Right cardiac atrium (tissue), 5 donors: ENCODE measurements around the gene MDM2. TPM values are rescaled to one million over a fixed set of nuclear protein-coding genes. Genes with fewer than 3 reads are reported as not detected.
"Not testable (repeated sequence)": the region's sequence is repeated elsewhere in the genome, so short reads cannot be mapped to it uniquely, and the experiment has no call there.

Experiments
- ATAC-seq, 2 donors: fragments of 200-7000 bp; cut with Tn5 transposase; one replicate each; pipeline versions ENCODE4 v1.8.0 to v1.9.1; 2020; ENCODE audit warnings: moderate library complexity in 2 of 2, mild to moderate bottlenecking in 1 of 2
- DNase-seq, 3 donors: peaks; one replicate each; pipeline ENCODE4 v3.0.0-alpha.2; 2020
- H3K27ac ChIP-seq: one replicate; pipeline ENCODE4 v1.5.1; 2013; ENCODE audit warnings: mild to moderate bottlenecking, low read length, control low read depth, moderate library complexity
- H3K27me3 ChIP-seq: one replicate; pipeline ENCODE4 v1.6.1; 2013; ENCODE audit not compliant: control insufficient read depth, insufficient read depth
- H3K4me1 ChIP-seq: one replicate; pipeline ENCODE4 v1.6.1; 2013; ENCODE audit warnings: low read length; ENCODE audit not compliant: control insufficient read depth, insufficient read depth
- H3K4me3 ChIP-seq: one replicate; pipeline ENCODE4 v1.5.1; 2013; ENCODE audit warnings: low read length, control low read depth
- H3K9me3 ChIP-seq: one replicate; pipeline ENCODE4 v1.6.1; 2013; ENCODE audit warnings: low read length; ENCODE audit not compliant: control insufficient read depth
- WGBS: extraction: QIAGEN DNeasy Blood & Tissue Kit; methylation state at CpG from one replicate; pipeline ENCODE4 v1.1.7; 2013; 5-methylcytosine and 5-hydroxymethylcytosine counted together
- intact Hi-C, 4 donors: fragments of 100-400 bp; cut with DNase I; formaldehyde crosslinking; loops; one replicate each; pipeline versions ENCODE4 v1.11.0 to v1.14.0; 2022 to 2023
- polyA plus RNA-seq: library from polyadenylated mRNA; stranded (reverse); fragments of 200-250 nt; gene quantifications from one replicate; pipeline ENCODE4 v1.2.3, GENCODE V29; 2013
- total RNA-seq, 4 donors: library from RNA; stranded (reverse); fragmentation: NEBNext Ultra II Directional; extraction: Animal tissue kit (Norgen Biotek cat#: 25700); gene quantifications; one replicate each; pipeline ENCODE4 v1.2.1, GENCODE V29; 2021
- donor health status: healthy with polysubstance abuse.
- donor health status: DM: no; HTN: yes; CAD: no.
- donor health status: DM: no; HTN: no; CAD: no.
- donor health status: DM: no; HTN: yes; CAD: no; lungs with severe emphysema.
- donor health status: DM: yes; HTN: yes; CAD: no.

MDM2 gene
- total and polyA plus RNA-seq, 5 donors: 19.6 to 60.8 (median 48.2) TPM

GRCh38 chr12:68831751-68832503 lies 23.9 kb downstream of the MDM2 start:
- no peak for ATAC-seq
- H3K27ac ChIP-seq: no peak overlapping the region
- H3K9me3 ChIP-seq: no peaks in the 10 kb centered on the region
- no peaks in the 10 kb centered on the region for H3K27me3 ChIP-seq
- no peak for DNase-seq
- no peaks in the 10 kb centered on the region for H3K4me1 ChIP-seq
- intact Hi-C loops: no loop called here
- WGBS: 94% methylated on average over 14 of the region's 14 CpGs
- H3K4me3 ChIP-seq: no peak overlapping the region

GRCh38 chr12:68832504-68832867 lies 24.5 kb downstream of the MDM2 start:
- DNase-seq: no peak
- WGBS: 98% methylated on average over 4 of the region's 4 CpGs
- intact Hi-C loops: no loop called here
- H3K27me3 ChIP-seq: no peaks in the 10 kb centered on the region
- no peak for ATAC-seq
- H3K9me3 ChIP-seq: no peaks in the 10 kb centered on the region
- no peaks in the 10 kb centered on the region for H3K4me1 ChIP-seq
- no peak overlapping the region for H3K4me3 ChIP-seq
- H3K27ac ChIP-seq: no peak overlapping the region

DNA sequence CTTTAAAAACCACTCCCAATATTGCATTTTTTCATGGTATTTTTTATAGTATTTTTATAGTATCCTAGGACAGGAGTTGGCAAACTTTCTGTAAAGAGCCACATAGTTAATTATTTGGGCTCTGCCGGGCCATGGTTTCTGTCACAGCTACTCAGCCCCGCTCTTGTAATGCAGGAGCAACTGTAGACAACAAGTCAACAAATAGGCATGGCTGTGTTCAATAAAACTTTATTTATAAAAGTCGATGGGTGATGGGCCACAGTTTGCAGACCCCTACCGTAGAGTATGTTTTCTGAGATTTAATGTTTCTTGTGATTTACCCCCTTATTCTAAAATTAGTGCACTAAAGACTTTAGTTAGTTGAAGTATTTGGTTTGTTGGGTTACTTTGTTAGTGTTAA lies 25.5 kb downstream of the MDM2 start:
- Histone ChIP-seq H3K27ac (no peak overlapping the region), H3K4me1 (no peaks in the 10 kb centered on the region), H3K9me3 (no peaks in the 10 kb centered on the region), H3K27me3 (no peaks in the 10 kb centered on the region), H3K4me3 (no peak overlapping the region)
- WGBS: 96% methylated on average over 4 of the region's 4 CpGs
- DNase-seq (no peak), ATAC-seq (no peak)
- intact Hi-C loops: no loop called here

GRCh38 chr12:68835333-68835908 lies 27.4 kb downstream of the MDM2 start:
- peak; percentile 36 to 50 for ATAC-seq

DNA sequence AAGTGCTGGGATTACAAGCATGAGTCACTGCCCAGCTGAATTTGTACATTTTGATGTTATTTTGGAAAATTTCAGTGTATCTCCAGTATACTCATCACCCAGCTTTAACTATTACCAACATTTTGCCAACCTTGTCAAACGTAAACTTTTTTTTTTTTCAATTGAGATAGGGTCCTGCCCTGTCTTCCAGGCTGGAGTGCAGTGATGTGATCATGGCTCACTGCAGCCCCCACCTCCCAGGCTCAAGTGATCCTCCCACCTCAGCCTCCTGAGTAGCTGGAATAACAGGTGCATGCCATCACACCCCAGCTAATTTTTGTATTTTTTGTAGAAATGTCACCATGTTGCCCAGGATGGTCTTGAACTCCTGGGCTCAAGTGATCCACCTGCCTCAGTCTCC lies 29.2 kb downstream of the MDM2 start:
- Histone ChIP-seq H3K4me1 (no peaks in the 10 kb centered on the region), H3K9me3 (no peaks in the 10 kb centered on the region), H3K27ac (no peak overlapping the region), H3K4me3 (no peak overlapping the region), H3K27me3 (no peaks in the 10 kb centered on the region)
- DNase-seq: no peak
- 89% methylated on average over 1 of the region's 1 CpG for WGBS
- no peak for ATAC-seq
- intact Hi-C loops: no loop called here

More at GRCh38 chr12:68835333-68835908, 27.4 kb downstream of the MDM2 start:
- H3K9me3 ChIP-seq: no peaks in the 10 kb centered on the region
- peak overlapping the region; percentile 45 for H3K27ac ChIP-seq
- H3K27me3 ChIP-seq: no peaks in the 10 kb centered on the region
- intact Hi-C loops: no loop called here
- H3K4me1 ChIP-seq: no peaks in the 10 kb centered on the region
- H3K4me3 ChIP-seq: no peak overlapping the region
- no peak for DNase-seq
- WGBS: 45% methylated on average over 10 of the region's 10 CpGs

GRCh38 chr12:68838046-68838886 lies 30.3 kb downstream of the MDM2 start:
- intact Hi-C loops: no loop called here
- 84% methylated on average over 5 of the region's 5 CpGs for WGBS
- DNase-seq: no peak

DNA sequence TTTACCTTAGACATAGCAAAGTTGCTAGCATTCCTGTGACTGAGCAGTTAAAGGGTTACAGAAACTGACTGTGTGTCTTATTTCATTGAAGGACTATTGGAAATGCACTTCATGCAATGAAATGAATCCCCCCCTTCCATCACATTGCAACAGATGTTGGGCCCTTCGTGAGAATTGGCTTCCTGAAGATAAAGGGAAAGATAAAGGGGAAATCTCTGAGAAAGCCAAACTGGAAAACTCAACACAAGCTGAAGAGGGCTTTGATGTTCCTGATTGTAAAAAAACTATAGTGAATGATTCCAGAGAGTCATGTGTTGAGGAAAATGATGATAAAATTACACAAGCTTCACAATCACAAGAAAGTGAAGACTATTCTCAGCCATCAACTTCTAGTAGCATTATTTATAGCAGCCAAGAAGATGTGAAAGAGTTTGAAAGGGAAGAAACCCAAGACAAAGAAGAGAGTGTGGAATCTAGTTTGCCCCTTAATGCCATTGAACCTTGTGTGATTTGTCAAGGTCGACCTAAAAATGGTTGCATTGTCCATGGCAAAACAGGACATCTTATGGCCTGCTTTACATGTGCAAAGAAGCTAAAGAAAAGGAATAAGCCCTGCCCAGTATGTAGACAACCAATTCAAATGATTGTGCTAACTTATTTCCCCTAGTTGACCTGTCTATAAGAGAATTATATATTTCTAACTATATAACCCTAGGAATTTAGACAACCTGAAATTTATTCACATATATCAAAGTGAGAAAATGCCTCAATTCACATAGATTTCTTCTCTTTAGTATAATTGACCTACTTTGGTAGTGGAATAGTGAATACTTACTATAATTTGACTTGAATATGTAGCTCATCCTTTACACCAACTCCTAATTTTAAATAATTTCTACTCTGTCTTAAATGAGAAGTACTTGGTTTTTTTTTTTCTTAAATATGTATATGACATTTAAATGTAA lies 31.5 kb downstream of the MDM2 start:
- Histone ChIP-seq H3K4me3 (no peak overlapping the region), H3K27ac (no peak overlapping the region), H3K27me3 (no peaks in the 10 kb centered on the region), H3K9me3 (no peaks in the 10 kb centered on the region), H3K4me1 (no peaks in the 10 kb centered on the region)
- ATAC-seq: no peak
- 52% methylated on average over 2 of the region's 2 CpGs for WGBS
- no peak for DNase-seq
- intact Hi-C loops: no loop called here

More at GRCh38 chr12:68838046-68838886, 30.3 kb downstream of the MDM2 start:
- H3K27me3 ChIP-seq: no peaks in the 10 kb centered on the region
- no peaks in the 10 kb centered on the region for H3K9me3 ChIP-seq
- no peak for ATAC-seq
- H3K4me3 ChIP-seq: no peak overlapping the region
- H3K27ac ChIP-seq: no peak overlapping the region
- H3K4me1 ChIP-seq: no peaks in the 10 kb centered on the region

- intact Hi-C loops, H3K4me3 ChIP-seq, H3K4me1 ChIP-seq, ATAC-seq, H3K27ac ChIP-seq, H3K27me3 ChIP-seq, H3K9me3 ChIP-seq, DNase-seq: not testable (repeated sequence)
- WGBS: 96% methylated on average over 5 of the region's 5 CpGs
These were observed 33.2 kb downstream of the MDM2 start for GRCh38 chr12:68841175-68841574.

DNA sequence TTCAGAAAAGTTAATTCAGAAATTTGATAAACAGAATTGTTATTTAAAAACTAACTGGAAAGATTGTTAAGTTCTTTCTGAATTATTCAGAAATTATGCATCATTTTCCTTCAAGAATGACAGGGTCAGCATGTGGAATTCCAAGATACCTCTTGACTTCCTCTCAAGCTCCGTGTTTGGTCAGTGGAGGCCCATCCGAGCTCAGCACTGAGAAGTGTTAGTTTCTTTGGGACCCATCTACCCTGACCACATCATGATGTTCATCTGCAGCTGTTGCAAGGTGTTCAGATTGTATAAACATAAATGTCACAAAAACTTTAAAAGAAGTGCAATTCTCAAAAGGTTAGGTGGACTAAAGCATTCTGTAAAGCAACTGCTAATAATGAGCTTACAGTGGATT lies 33.7 kb downstream of the MDM2 start:
- ATAC-seq (no peak), DNase-seq (no peak)
- WGBS: 76% methylated on average over 2 of the region's 2 CpGs
- H3K4me3 ChIP-seq: no peak overlapping the region
- no peaks in the 10 kb centered on the region for H3K4me1 ChIP-seq
- H3K9me3 ChIP-seq: no peaks in the 10 kb centered on the region
- intact Hi-C loops: no loop called here
- H3K27me3 ChIP-seq: no peaks in the 10 kb centered on the region
- no peak overlapping the region for H3K27ac ChIP-seq

- DNase-seq (no peak), ATAC-seq (no peak)
- H3K4me1 ChIP-seq: no peaks in the 10 kb centered on the region
- no peak overlapping the region for H3K4me3 ChIP-seq
- no peak overlapping the region for H3K27ac ChIP-seq
- intact Hi-C loops: no loop called here
- H3K9me3 ChIP-seq: no peaks in the 10 kb centered on the region
- 96% methylated on average over 3 of the region's 3 CpGs for WGBS
- no peaks in the 10 kb centered on the region for H3K27me3 ChIP-seq
These were observed 34.1 kb downstream of the MDM2 start for GRCh38 chr12:68842123-68842522.
